ENCODE results near the gene TMEM200B.
"Not testable (repeated sequence)": the region's sequence is repeated elsewhere in the genome, so short reads cannot be mapped to it uniquely, and the experiment has no call there.

The TMEM200B gene

GRCh38 chr1:29105822-29106221, 17.9 kb downstream of the TMEM200B start:
- no peak for DNase-seq

DNA sequence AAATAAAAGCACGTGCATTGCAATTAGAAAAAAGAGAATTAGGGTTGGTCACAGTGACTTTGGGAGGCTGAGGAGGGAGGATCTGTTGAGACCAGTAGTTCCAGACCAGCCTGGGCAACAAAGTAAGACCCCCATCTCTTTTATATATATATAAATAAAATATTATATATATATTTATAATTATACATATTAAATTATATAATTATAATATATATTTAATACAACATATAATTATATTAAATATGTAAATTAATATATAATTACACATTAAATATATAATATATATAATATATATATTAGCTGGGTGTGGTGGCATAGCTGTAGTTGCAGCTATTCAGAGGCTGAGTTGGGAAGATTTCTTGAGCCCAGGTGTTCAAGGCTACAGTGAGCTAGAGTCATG, 23.2 kb downstream of the TMEM200B start:
- no peak for DNase-seq

- DNase-seq, result no peak
Observed at GRCh38 chr1:29099286-29099685, 24.4 kb downstream of the TMEM200B start.

DNA sequence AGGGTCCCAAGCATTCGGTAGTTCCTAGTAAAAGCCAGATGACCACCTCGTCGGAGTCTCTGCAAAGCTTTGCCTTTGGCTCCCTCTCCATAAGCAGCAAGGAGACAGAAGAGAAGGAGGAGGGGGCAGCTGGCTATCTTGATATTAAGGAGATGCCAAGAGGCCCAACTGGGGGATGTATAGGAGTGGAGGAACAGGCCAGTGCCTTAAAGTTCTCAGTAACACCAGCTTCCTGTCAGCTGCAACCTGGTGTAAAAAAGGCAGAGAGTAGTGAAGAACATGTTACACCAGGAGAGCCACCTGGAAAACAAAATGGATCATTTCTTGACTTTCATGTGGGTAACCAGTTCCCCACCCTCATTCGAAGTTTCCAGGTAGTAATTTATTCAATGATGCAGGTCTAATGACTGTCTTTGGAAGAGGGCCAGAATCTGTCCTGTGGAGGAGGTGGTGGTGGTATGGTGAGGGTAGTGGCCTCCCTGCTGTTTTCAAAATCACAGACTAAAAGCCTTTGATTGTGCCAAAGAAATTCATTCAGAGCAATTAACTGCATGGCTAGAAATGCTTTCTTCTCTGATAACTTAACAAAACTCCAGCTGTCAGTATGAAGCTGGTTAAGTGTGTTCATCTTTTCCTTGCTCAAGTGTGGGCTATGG, 27.3 kb downstream of the TMEM200B start:
- DNase-seq, result no peak

GRCh38 chr1:29094954-29095353, 28.7 kb downstream of the TMEM200B start:
- DNase-seq, result no peak

- no peak for DNase-seq
Observed at GRCh38 chr1:29094433-29094832, 29.3 kb downstream of the TMEM200B start.

DNA sequence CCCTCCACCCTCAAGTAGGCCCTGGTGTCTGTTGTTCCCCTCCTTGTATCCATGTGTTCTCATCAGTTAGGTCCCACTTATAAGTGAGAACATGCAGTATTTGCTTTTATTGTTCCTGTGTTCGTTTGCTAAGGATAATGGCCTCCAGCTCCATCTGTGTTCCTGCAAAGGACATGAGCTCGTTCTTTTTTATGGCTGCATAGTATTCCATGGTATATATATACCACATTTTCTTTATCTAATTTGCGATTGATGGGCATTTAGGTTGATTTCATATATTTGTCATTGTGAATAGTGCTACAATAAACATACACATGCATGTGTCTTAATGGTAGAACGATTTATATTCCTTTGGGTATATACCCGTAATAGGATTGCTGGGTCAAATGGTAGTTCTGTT, 31.0 kb downstream of the TMEM200B start:
- not testable (repeated sequence) for DNase-seq

- no peak for DNase-seq
Observed at GRCh38 chr1:29090937-29091618, 32.6 kb downstream of the TMEM200B start.

GRCh38 chr1:29084196-29084521, 39.5 kb downstream of the TMEM200B start:
- no peak for DNase-seq

GRCh38 chr1:29083317-29084195, 40.1 kb downstream of the TMEM200B start:
- no peak for DNase-seq

- no peak for DNase-seq
Observed at GRCh38 chr1:29082519-29082918, 41.2 kb downstream of the TMEM200B start.

GRCh38 chr1:29081201-29081600, 42.5 kb downstream of the TMEM200B start:
- no peak for DNase-seq

GRCh38 chr1:29079916-29080629, 43.6 kb downstream of the TMEM200B start:
- DNase-seq, result not testable (repeated sequence)

- no peak for DNase-seq
Observed at GRCh38 chr1:29077155-29077554, 46.5 kb downstream of the TMEM200B start.
